Hepatocyte (in vitro differentiated cells): ENCODE measurements around the gene ARHGAP22.

Experiments used
- CTCF ChIP-seq: fragments of 200-600 bp; sonication (generic); IDR thresholded peaks from 2 replicates; pipeline ENCODE4 v1.5.1; 2016; ENCODE audit warnings: antibody characterized with exemption, mild to moderate bottlenecking; ENCODE audit not compliant: poor library complexity
- EZH2 ChIP-seq: fragments of 200-600 bp; sonication (generic); IDR thresholded peaks from 2 replicates; pipeline ENCODE4 v1.6.1; 2016; ENCODE audit warnings: antibody characterized with exemption, mild to moderate bottlenecking, borderline replicate concordance
- EZH2phosphoT487 ChIP-seq: fragments of 200-600 bp; sonication (generic); IDR thresholded peaks from one replicate; pipeline ENCODE4 v1.6.1; 2018; ENCODE audit warnings: antibody characterized with exemption, mild to moderate bottlenecking, low read depth, moderate library complexity; ENCODE audit not compliant: unreplicated experiment, severe bottlenecking

DNA sequence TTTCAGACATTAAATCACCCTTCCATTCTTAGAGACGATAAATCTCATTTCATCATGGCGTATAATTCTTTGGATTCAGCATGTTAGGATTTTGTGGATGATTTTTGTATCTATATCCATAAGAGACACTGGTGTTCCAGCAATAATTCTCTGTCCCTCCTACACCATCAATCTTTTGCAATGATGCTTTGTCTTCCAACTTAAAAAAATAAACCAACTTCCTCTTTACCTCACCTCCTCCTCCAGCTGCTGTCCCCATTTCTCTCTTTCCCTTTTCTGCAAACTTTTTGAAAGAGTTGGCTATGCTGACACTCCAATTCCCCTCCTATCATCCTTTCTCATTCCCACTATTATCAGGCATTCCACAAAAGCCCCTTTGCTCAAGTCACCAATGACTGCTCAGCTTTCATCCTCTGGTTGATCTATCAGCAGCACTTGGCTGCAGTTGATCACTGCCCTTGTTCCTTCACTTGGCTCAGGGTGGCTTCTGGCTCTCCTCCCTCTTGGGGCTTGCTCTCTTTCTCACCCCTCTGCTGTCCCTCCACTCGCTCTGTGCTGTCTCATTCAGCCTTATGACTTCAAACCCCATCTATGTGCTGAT, 130.0 kb downstream of the ARHGAP22 start:
- no peak for TF ChIP-seq CTCF
- TF ChIP-seq EZH2: no peak
- no peak for TF ChIP-seq EZH2phosphoT487
